ENCODE measurements around the gene RBBP7.

- TF ChIP-seq CTCF (IDR thresholded peaks at IDR 0.05) = no peak
- TF ChIP-seq POLR2A (IDR thresholded peaks at IDR 0.05) = no peak
These were observed 7.3 kb downstream of the RBBP7 start for GRCh38 chrX:16862829-16863228.

Measured in thyroid gland (tissue), 4 donors.